ENCODE data around the gene DAB2. TPM values are rescaled to one million over a fixed set of nuclear protein-coding genes. Genes with fewer than 3 reads are reported as not detected.

DAB2 gene
- total RNA-seq, 1 experiment from 2014 or later: 2.3 TPM

DNA sequence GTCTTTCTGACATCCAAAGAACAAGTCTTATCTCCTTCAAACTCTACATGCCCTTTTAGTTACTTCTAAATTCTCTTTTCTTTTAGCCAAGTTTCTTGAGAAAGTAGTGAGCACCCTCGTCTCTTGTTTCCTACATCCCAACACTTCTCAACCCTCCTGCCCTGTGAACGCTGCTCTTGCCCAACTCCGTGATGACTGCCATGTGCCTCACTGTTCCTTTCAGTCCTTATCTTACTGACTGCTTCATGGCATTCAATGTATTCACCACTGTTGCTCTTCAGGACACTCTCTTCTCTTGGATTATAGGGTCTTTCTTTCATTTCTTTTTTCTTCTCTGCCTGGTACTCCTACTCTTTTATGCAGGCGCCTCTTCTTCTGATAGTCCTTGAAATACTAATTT lies 75.3 kb downstream of the DAB2 start:
- H2AFZ ChIP-seq (ENCODE audit: low read length): no peak overlapping the region
- no peak overlapping the region for H3K27ac ChIP-seq (ENCODE audit: insufficient read length, low read depth, low read length)
- H3K27ac Mint-ChIP-seq: no peak overlapping the region
- H2BK15ac ChIP-seq (ENCODE audit: low read depth, low read length): no peak overlapping the region
- no peak overlapping the region for H2AK5ac ChIP-seq (ENCODE audit: insufficient read length, low read length)
- H3K27me3 Mint-ChIP-seq (ENCODE audit: low read depth): peaks cover 2% of the 10 kb centered on the region; the same call in 1 of the 2 replicates
- no peak overlapping the region for H3K4ac ChIP-seq (ENCODE audit: low read depth, low read length)
- DNase-seq: no peak
- no peak overlapping the region for H3K23ac ChIP-seq (ENCODE audit: insufficient read length, low read depth, low read length)
- H3K56ac ChIP-seq (ENCODE audit: insufficient read length, low read depth, low read length): no peak overlapping the region
- no peaks in the 10 kb centered on the region for H3K4me1 ChIP-seq (ENCODE audit: insufficient read depth, low read length)
- H3K79me1 ChIP-seq (ENCODE audit: insufficient read depth, low read depth, low read length, poor library complexity, severe bottlenecking): no peaks in the 10 kb centered on the region
- no peaks in the 10 kb centered on the region for H3K9me3 ChIP-seq (ENCODE audit: control insufficient read depth, low read depth, low read length)
- no peak overlapping the region for H3K9ac ChIP-seq (ENCODE audit: extremely low read depth, insufficient read length, low read length)
- no peaks in the 10 kb centered on the region for H3K23me2 ChIP-seq (ENCODE audit: insufficient read length, low read depth, low read length, poor library complexity, severe bottlenecking)
- no peak for TF ChIP-seq CTCF (conservative IDR thresholded peaks at IDR 0.05)
- H3K18ac ChIP-seq (ENCODE audit: insufficient read length, low read depth, low read length): no peak overlapping the region
- no peak overlapping the region for H2BK12ac ChIP-seq (ENCODE audit: insufficient read length, low read depth, low read length)
- H3K9me3 Mint-ChIP-seq: peaks cover 27 to 43% of the 10 kb centered on the region in 2 experiments
- H2BK20ac ChIP-seq (ENCODE audit: low read depth, low read length, poor library complexity, severe bottlenecking): no peak overlapping the region
- H4K5ac ChIP-seq (ENCODE audit: insufficient read length, low read depth, low read length): no peak overlapping the region
- no peak overlapping the region for H2BK5ac ChIP-seq (ENCODE audit: insufficient read length, low read length)
- no peak overlapping the region for H3T11ph ChIP-seq (ENCODE audit: low read length)
- H2BK120ac ChIP-seq (ENCODE audit: low read depth, low read length, poor library complexity, severe bottlenecking): no peak overlapping the region
- peaks cover 8 to 16% (median 10%) of the 10 kb centered on the region in 3 experiments for H3K36me3 Mint-ChIP-seq (ENCODE audit: insufficient read depth in 1 of 3, low read depth in 3 of 3)
- H3K79me2 ChIP-seq (ENCODE audit: insufficient read depth, low read length): no peaks in the 10 kb centered on the region
- no peaks in the 10 kb centered on the region for H3K27me3 ChIP-seq (ENCODE audit: insufficient read depth, low read length)
- no peaks in the 10 kb centered on the region for H4K20me1 ChIP-seq (ENCODE audit: control insufficient read depth, insufficient read depth, insufficient read length)
- no peak overlapping the region for H4K8ac ChIP-seq (replicated peaks; ENCODE audit: insufficient read length, low read depth, low read length)
- no peak overlapping the region for H3K4me2 ChIP-seq (ENCODE audit: insufficient read depth, insufficient read length, low read length)
- no peaks in the 10 kb centered on the region for H3K4me1 Mint-ChIP-seq
- H3K14ac ChIP-seq (ENCODE audit: insufficient read depth, low read length): no peak overlapping the region
- no CpG with 5 or more reads among the region's 4 CpGs for WGBS (ENCODE audit: extremely low coverage, insufficient read length, low lambda C conversion rate)
- H3K4me3 Mint-ChIP-seq: no peak overlapping the region
- no peak overlapping the region for H4K91ac ChIP-seq (ENCODE audit: insufficient read length, low read depth, low read length)

All from H9 (cell line).